ENCODE results near the gene GSTA5.
"Not testable (repeated sequence)": the region's sequence is repeated elsewhere in the genome, so short reads cannot be mapped to it uniquely, and the experiment has no call there.

GSTA5 gene

DNA sequence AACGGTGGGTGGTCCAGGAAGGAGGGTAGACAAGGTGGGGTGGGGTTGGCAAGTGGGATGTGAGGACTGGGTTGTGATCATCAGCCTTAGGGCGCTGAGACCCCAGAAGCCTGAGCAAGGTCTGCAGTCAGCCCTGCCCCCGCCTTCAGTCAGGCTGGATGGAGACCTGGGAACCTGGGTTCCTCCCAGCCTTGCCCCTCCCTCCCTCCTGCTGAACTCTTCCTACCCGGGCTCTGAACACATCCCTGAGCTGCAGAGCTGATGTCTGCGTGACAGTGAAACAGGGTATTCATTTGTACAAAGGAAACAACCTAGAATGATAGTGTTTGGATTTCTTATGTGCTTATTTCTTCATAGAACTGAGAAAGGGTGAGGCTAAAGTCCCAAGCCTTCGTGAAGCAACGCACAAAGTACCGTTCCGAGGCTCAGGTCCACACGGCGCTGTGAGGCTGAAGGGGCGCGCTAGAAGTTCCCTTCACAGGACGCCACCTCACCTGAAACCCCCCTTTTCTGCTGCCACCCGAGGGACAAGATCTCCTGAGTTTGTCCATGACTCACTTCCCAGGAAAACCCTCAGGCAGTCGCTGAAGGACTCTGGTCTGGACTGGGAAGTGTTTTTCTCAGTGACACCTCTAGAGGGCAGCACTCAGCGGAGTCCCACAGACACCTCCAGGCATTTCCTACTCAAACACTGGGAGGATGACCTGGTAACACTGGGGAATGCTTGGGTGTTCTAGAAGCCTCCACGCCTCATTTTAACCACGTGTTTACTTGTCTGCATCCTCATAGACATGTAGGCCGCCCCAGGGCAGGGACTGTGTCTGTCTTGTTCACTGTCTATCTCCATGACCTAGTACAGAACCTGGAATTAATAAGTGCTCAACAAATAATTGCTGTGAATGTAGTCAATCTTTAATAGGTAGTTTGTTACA lies 1.2 kb downstream of the GSTA5 start:
- in situ Hi-C loops (cut with HindIII; ENCODE audit: low sequenced_read_pairs), result no loop called here

DNA sequence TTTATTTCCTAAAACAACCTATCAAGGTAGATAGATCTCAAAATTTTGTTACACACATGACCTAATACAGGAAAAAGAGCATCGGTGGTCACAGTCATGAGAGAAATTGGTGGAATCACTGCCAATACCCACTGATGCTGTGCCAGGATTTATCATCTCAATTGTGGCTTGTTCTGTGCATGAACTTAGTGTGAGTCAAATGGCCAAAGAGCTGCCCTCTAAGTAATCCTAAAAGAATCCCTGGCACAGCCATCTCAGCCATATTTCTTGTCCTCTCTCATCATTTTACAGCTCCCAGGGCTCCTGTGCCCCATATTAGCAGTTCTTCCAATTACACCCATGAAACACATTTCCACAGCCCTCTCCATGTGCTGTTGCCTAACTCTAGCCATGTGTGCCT lies 6.1 kb downstream of the GSTA5 start:
- in situ Hi-C loops (cut with HindIII; ENCODE audit: low sequenced_read_pairs), result no loop called here

DNA sequence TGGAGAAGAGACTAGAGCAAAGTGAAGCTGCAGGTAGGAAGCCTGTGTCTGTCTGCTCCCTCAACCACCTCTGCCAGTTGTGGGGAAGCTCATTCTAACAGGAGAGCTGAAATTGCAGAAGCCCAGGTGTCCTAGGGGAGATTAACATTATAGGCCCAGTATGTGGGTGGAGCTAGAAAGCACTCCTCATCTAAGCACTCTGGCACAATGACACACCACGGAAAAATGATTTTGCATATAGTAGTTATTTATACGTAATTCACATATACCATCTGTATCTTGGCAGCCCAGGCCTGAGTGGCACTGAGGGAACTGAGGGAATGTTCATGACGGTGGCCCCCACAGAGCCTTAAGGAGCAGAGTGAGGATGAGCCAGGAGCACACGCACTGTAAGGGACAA lies 9.7 kb downstream of the GSTA5 start:
- in situ Hi-C loops (cut with HindIII; ENCODE audit: low sequenced_read_pairs), result not testable (repeated sequence)

DNA sequence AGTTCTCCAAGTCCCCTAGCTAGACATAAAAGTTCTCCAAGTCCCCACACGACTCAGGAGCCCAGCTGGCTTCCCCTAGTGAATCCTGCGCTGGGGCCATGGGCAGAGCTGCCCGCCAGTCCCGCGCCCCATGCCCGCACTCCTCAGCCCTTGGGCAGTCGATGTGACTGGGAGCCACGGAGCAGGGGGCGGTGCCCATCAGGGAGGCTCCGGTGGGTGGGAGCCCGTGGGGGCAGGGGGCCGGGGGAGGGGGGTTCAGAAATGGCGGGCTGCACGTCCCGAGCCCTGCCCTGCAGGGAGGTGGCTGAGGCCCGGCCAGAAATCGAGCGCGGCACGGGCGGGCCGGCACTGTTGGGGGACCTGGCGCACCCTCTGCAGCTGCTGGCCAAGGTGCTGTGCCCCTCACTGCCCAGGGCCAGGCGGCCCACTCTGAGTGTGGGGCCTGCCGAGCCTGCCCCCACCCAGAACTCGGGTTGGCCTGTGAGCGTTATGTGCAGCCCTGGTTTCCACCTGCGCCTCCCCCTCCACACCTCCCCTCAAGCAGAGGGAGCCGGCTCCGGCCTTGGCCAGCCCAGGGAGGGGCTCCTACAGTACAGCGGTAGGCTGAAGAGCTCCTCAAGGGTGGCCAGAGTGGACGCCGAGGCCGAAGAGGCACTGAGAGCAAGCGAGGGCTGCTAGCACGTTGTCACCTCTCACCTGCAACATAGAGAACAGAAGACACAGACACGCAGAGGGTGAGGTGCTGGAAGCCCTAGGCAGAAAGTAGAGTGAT lies 11.4 kb downstream of the GSTA5 start:
- in situ Hi-C loops (cut with HindIII; ENCODE audit: low sequenced_read_pairs), result no loop called here

DNA sequence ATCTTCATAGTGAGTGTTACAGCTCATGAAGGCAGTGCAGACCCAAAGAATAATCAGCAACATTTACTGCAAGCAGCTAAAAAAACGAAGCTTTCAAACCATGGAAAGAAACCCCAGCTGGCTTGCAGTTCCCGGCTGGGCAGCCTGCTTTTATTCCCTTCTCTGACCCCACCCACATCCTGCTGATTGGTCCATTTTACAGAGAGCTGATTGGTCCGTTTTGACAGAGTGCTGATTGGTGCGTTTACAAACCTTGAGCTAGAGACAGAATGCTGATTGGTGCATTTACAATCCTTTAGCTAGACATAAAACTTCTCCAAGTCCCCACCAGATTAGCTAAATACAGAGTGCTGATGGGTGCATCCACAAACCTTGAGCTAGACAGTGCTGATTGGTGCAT lies 12.0 kb downstream of the GSTA5 start:
- in situ Hi-C loops (cut with HindIII; ENCODE audit: low sequenced_read_pairs), result not testable (repeated sequence)

DNA sequence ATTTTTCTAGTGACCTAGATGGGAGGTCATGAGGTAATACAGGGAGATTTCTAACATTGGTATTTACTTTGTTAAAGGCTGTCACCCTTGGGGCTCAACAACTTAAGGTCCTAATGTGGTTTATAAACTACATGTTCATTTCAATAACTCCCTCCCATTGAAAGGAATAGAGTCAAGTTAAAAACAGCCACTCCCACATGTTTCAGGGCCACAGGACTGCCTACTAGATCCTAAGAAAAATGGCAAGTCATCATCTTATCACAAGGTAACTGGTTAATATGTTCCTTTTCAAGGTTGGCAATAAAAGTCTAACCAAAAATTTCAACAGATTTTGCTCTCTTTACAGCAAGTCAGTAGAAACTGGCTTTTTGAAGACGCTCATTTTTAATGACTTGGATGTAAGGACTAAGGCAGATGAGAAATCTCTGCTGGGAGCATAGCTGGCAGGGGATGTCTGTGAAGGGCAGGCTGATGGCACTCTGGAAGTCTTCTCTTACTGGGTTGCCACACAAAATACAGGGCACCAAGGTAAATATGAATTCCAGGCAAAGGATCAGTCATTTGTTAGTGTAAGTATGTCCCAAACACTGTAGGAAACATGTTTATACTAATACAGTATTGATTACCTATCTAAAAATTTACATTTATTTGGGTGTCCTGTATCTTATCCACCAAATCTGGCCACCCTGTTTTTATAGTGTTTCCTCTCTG lies 13.4 kb downstream of the GSTA5 start:
- in situ Hi-C loops (cut with HindIII; ENCODE audit: low sequenced_read_pairs), result not testable (repeated sequence)

DNA sequence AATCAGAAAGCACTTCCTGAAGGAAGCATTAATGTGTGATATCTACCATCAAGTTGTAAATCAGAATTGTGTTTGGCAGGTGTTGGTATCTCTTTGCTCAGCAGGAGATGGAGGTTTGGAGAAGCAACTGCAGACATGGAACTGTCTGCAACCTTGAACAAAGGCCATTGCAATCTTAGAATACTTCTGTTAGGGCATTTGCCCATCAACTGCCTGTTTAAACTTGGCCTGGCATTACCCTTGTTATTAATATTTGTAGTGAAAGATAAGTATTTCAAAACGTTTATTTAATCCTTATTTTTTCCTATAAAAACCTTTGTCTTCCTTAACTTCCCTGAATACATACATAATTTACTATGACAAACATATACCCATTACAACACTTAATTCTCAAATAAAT lies 14.1 kb downstream of the GSTA5 start:
- in situ Hi-C loops (cut with HindIII; ENCODE audit: low sequenced_read_pairs), result no loop called here

DNA sequence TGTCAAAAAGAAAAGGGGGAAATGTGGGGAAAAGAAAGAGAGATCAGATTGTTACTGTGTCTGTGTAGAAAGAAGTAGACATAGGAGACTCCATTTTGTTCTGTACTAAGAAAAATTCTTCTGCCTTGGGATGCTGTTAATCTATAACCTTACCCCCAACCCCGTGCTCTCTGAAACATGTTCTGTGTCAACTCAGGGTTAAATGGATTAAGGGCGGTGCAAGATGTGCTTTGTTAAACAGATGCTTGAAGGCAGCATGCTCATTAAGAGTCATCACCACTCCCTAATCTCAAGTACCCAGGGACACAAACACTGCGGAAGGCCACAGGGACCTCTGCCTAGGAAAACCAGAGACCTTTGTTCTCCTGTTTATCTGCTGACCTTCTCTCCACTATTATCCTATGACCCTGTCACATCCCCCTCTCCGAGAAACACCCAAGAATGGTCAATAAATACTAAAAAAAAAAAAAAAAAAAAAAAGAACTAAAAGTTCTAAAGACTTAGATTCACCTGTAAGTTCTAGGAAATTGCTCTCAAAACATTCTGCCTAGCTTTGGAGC lies 14.6 kb downstream of the GSTA5 start:
- in situ Hi-C loops (cut with HindIII; ENCODE audit: low sequenced_read_pairs), result not testable (repeated sequence)

DNA sequence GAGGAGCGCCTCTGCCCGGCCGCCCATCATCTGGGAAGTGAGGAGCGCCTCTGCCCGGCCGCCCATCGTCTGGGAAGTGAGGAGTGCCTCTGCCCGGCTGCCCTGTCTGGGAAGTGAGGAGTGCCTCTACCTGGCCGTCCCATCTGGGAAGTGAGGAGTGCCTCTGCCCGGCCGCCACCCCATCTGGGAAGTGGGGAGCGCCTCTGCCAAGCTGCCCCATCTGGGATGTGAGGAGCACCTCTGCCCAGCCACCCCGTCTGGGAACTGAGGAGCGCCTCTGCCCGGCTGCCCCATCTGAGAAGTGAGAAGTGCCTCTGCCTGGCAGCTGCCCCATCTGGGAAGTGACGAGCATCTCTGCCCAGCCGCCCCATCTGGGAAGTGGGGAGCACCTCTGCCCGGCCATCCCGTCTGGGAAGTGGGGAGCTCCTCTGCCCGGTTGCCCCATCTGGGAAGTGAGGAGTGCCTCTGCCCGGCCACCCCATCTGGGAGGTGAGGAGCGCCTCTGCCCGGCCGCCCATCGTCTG lies 15.3 kb downstream of the GSTA5 start:
- in situ Hi-C loops (cut with HindIII; ENCODE audit: low sequenced_read_pairs), result not testable (repeated sequence)

DNA sequence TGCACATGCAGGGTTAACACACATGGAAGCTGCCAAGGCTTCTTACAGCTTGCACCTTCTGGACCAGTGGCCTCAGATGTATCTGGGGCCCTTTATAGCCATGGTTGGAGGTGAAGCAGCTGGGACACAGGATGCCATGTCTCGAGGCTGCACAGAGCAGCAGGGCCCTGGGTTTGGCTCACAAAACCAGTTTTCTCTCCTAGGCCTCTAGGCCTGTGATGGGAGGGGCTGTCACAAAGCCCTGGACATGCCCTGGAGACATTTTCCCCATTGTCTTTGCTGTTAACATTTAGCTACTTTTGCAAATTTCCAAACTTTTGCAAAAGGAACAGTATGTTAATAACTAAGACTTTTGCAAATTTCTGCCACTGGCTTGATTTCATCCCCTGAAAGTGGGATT lies 18.8 kb downstream of the GSTA5 start:
- in situ Hi-C loops (cut with HindIII; ENCODE audit: low sequenced_read_pairs), result no loop called here

DNA sequence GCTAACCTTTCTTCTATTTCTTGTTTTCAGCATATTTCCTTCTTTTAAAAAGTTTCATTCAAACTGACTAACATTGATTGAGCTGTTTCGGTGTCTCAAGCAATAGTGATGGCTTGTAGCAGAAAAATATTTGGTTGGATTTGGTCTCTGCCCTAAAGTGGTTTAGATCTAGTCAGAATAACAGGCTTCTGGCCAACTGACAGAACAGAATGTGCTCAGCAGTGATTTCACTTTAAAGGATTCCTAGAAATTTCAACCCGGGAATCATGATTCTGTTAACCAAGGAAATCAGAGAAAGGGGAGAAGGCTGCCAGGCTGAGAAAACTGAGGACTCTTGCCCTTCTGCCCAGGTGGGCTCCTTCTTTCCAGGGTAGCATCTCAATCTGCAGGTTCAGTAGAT lies 20.4 kb downstream of the GSTA5 start:
- in situ Hi-C loops (cut with HindIII; ENCODE audit: low sequenced_read_pairs), result no loop called here

DNA sequence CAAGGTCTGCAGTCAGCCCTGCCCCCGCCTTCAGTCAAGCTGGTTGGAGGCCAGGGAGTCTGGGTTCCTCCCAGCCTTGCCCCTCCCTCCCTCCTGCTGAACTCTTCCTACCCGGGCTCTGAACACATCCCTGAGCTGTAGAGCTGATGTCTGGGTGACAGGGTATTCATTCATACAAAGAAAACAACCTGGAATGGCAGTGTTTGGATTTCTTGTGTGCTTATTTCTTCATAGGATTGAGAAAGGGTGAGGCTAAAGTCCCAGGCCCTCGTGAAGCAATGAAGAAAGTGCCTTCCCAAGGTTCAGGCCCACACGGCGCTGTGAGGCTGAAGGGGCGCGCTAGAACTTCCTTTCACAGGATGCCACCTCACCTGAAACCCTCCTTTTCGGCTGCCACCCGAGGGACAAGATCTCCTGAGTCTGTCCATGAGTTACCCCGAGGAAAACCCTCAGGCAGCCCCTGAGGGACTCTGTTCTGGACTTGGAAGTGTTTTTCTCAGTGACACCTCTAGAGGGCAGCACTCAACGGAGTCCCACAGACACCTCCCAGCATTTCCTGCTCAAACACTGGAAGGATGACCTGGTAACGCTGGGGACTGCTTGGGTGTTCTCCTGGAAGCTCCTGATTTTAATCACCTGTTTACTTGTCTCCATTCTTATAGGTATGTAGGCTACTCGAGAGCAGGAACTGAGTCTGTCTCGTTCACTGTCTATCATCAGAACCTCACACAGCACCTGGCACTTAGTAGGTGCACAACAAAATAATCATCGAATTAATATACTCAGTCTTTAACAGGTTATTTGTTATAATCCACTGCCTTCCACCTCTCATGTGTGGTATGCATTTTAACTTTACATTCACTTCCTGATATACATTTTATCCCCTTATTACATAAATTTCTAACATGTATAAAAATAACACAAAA lies 25.2 kb downstream of the GSTA5 start:
- in situ Hi-C loops (cut with HindIII; ENCODE audit: low sequenced_read_pairs), result no loop called here

DNA sequence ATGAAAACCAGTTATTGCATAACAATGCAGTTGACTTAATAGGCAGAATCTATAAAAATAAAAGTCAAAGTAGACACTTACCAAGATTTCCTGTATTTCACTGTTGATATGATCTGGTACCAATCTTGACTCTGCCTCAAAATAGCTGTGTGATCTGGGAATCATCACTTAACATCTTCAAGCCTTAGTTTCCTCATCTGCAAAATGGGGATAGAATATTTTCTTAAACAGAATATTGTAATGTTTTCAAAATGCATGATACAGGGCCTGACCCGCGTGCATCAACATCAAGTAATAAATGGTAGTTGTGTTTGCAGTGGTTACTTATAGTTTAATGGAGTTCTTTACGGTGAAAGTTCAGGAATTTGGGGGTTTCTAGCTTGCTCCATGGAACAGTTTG lies 26.1 kb downstream of the GSTA5 start:
- in situ Hi-C loops (cut with HindIII; ENCODE audit: low sequenced_read_pairs), result not testable (repeated sequence)

DNA sequence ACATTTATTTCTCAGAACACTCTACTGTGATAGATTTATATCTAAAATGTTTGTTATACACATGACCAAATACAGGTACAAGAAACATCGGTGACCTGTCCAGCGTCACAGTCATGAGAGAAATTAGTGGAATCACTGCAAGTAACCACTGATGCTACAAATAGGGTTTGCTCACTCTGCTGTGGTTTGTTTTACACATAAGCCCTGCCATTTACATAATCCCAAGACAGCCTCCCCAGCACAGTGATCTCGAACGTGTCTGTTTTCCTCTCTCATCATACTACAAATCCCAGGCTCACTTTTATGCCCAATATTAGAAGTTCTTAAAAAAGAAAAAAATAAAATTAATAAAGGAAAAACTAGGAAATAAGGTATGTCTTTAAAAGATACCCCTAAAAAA lies 30.8 kb downstream of the GSTA5 start:
- in situ Hi-C loops (cut with HindIII; ENCODE audit: low sequenced_read_pairs), result not testable (repeated sequence)

DNA sequence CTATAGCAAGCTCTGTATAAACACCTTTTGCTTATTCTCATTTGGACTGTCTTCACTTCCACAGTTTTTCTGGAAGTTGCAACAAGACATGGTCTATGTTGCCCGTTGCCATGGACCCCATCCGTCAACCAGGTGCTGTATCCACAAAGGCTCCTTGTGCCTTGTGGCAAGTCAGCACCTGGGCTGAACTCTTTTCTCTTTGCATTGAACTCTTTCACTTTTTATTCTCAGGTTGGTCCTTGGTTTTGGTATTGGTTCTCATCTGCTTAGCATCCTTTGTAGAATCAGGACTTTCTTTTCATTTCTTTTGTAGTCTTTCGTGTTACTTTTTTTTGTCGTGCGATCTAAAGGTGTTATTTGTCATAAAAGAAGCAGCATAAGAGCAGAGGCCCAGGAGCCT lies 32.0 kb downstream of the GSTA5 start:
- in situ Hi-C loops (cut with HindIII; ENCODE audit: low sequenced_read_pairs), result no loop called here

DNA sequence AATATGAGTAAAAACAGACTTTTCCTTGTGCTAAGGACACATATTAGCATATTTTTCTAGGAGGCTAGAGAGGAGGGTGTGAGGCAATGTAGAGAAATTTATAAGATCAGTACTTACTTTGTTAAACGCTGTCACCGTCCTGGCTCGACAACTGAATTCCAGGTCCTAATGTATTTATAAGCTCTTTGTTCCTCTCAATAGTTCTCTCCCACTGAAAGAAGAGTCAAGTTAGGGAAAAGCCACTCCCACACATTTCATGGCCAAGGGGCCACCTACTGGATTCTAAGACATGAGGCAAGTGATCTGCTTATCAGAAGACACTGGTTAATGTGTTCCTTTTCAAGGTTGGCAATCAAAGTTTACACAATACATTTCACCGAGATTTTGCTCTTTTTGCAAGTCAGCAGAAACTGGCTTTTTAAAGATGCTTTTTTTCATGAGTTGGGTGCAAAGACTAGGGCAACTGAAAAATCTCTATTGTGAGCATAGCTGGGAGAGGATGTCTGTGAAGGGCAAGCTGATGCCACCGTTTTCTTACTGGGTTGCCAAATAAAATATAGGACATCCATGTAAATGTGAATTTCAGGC lies 36.9 kb downstream of the GSTA5 start, which contains the start of gene GSTA1:
TSS of gene GSTA1 (minus strand) at position 149 of the 588 bp plus-strand sequence. CDS start 4,549 bp downstream, outside the sequence.
- in situ Hi-C loops (cut with HindIII; ENCODE audit: low sequenced_read_pairs), result not testable (repeated sequence)

DNA sequence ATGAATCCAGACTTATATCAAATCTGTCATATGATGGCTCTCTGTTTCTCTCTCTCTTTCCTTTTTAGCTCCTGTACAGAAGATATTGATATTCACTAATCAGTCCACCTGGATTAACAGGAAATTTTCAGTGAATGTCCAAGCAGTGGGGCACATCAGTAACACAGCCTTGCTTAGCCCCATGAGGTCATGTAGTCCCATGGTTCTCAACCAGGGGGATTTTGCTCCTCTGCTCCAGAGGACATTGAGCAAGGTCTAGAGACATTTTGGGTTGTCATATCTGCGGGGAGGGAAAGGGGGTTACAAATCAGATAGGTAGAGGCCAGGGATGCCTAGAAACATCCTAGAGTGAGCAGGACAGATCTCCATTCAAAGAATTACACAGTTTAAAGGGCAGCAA lies 37.8 kb downstream of the GSTA5 start:
- in situ Hi-C loops (cut with HindIII; ENCODE audit: low sequenced_read_pairs), result no loop called here

DNA sequence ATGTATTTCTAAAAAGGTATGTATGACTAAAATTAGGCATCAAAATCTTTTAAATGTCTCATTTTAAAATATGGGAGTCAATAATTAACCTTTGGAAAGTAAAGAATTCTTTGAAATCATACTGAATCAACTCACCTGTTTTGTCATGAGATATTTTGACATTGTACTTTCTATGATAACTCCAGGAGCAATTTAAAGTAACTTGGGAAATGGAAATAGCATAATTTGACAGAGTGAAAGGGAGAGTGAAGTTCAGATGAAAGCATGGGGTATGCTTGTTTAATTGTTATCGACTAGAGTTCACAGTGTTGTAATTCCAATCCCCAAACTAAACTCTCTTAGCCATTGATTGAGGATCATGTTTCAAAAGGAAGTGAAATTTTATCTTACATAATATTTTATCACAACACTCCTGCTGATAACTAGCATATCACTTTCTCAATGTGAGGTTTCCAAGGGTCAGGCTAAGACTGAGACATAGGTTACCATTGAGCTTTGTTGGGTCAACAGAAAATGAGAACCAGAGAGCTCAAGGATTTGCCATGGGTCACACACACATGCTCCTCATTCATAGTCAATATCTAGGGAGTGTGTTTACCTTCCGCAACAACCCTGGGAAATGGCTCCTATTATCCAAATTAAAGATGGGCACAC lies 39.3 kb downstream of the GSTA5 start:
- in situ Hi-C loops (cut with HindIII; ENCODE audit: low sequenced_read_pairs), result no loop called here

DNA sequence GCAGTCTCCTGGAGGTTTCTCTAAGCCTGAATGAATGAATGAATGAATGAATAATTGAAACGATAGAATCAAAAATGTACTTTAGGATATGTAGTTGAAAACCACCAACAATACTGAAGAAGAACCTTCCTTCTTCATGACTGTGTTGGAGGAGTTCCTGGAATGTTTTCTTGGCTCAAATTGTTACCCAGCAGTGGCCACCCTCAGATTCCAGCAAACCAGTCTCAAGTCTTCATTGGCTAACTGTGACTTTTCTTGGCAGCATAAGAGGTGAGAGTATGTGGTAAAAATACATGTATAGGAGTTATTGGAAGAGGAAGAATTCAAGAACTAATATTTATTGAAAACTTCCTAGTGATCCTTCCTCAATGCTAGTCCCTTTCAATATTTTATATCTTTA lies 41.3 kb downstream of the GSTA5 start:
- in situ Hi-C loops (cut with HindIII; ENCODE audit: low sequenced_read_pairs), result not testable (repeated sequence)
